ENCODE data around the gene STK4.

- no peak for TF ChIP-seq CTCF (IDR thresholded peaks at IDR 0.05)
- TF ChIP-seq POLR2A (IDR thresholded peaks at IDR 0.05): no peak
These were observed 101.2 kb downstream of the STK4 start for GRCh38 chr20:45067558-45067957.

All from testis (tissue), 2 donors.